ENCODE results near the gene CBX7.

The CBX7 gene

DNA sequence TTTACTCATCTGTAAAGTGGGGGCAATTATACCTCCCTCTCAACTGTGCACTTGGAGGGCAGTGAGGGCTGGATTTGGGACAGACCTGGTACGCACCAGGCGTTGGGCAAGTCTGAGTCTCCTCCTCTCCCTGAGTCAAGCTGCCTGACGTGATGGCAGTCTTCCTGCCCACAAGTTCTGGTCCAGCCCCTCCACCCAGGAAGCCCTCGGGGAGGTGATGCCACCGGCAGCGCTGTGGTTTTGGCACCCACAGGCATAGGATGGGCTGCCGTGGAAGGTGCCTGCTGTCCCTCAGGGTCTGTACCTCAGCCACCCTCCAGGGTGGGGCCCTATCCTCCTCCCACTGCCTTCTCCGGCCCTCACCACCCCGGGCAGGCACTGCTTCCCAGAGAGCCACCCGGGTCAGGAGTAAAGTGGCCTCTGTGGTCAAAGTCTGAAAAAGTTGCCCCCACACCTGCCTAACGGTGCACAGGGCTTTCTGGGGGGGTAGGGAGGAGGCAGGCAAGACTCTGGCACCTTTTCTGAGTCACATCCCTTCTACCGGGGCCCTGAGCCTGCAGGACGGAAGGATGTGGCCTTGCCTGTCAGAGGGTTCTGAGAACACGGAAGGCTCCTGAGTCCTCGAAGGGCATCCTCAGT lies 61.9 kb downstream of the CBX7 start:
- no peak for DNase-seq

DNA sequence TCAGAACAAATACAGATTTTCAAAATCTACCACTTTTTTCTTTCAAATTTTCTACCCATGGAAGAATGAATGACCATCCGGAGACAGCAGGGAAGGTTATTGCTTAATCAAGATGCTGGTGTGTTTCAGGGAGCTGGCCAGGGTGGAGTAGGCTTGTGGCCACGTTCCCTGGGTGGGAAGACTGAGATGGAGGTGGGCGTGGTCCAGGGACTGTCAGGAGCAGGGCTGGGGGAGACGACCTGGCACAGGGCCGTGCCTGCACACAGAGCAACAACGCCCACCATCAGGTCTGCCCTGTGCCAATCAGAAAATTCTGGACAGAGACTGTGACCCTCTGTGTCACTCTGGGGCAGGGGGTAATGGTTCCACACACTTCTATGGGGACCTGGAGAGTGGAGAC lies 62.6 kb downstream of the CBX7 start:
- DNase-seq, result no peak

DNA sequence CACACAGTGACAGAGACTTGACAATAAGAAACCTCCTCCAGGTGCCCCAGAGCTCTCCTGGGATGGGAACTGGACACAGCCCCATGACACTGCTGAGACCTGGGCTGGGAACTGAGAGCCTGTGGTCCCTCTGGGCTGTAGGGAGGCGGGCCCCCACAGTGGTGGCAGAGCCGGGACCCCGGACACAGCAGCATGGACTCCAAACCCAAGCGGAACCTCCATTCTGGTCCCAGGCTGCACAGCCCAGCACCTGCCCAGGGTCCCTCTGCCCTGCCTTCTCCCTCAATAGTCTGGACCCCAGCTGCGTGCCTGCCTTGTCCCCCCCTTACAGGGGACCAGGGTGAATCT lies 63.8 kb downstream of the CBX7 start:
- no peak for DNase-seq

DNA sequence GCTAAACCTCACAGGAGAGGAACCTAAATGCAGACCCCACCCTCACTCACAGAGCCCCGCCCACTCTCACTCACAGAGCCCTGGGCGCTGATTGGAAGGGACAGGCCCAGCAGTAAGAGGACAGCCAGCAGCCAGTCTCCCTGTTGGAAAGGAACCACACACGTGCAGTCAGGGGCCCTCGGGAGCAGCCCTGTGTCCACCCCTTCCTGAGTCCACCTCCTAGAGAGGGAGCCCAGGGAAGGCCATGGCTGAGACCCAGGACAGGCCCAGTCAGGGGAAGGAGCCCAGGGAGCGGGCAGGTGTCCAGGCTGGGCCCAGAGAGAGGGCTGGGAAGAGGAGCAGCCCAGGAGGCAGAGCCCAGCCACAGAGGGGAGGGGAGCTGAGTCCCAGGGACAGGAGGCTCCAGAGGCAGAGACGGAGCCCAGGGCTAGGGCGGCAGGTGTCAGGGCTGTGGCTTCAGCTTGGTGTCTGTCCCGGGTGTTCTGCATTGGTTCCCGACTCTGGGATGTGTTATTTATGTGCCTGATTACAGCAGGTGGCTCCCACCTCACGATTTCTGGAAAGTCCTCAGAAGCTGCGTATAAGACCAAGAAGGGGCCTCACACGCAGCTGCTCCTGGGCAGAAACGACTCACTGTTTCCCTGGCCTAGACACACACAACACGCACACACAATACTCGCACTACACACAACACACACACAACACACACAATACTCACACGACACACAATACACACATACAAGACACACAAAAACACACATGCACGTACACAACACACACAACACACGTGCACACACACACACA lies 64.4 kb downstream of the CBX7 start:
- DNase-seq, result no peak

DNA sequence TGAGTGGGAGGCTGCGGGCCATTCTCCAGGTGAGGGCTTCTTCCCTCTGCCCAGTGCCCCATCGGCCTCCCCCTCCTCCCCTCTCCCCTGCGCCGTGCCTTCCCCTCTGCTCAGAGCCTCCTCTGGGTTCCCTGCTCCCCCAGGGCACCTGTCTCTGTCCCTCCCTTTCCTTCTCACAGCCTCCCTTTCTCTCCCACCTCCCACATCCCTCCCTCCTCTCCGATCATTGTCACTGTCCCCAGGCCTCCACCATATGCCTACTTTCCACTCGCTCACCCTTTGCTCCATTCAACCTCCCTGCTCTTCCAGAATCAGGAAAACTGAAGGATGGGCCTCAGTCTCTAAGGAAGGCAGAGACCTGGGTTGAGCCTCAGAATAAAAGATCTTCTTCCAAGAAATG lies 65.4 kb downstream of the CBX7 start:
- no peak for DNase-seq

DNA sequence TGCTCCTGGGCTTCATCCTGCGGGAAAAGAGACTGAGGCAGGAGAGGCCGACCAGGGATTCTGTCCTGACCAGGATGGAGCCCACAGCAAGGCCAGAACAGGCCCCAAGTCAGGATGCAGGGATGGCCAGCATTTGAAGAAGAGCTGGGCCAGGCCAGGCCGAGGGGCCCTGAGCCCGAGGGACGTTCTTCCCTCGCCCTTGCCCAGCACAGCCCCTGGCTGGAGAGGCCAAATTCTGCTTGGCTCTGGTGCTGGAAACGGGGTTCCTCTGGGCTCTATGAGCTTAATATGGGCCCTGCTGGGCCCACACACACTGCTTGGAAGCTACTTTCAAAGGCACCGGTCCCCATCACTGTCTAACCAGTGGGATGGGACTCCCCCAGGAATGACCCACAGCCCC lies 67.8 kb downstream of the CBX7 start:
- DNase-seq, result no peak

DNA sequence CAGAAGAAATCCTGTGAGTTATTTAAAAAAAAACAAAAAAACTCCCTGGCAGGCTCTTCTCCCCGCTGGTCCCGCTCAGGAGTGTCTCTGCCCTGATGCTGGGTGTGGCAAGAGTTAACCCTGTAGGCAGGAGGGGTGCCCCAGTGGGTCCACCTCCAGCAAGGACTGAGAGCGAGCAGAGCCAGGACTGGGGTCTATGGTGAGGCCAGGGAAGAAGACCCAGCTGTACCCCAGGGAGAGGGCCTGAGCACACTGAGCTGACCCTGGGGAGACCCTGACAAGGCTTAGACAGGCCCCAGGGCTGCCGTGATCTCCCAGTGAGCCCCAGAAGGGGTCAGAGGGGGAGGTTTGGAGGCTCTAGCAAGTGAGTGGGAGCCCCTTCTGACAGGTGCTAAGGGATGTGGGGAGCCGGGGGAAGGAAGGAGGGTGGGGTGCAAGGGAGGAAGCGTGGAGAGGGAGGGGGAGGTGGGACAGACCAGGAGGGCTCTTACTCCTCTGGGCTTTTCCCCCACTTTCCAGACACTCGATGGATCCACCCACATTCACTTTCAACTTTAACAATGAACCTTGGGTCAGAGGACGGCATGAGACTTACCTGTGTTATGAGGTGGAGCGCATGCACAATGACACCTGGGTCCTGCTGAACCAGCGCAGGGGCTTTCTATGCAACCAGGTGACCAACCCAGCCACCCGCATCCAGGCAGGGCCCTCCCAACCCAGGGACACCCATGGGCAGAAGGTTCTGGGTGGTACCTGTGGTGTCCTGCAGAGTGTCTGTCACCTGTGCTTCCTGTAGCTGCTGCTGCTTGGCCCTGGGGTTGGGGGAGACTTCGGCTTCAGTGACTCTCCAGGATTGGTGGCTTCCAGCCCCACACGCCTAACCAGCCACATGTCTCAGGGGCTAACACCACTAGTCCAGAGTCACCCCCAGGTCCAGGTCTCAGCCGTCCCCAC lies 69.0 kb downstream of the CBX7 start:
- no peak for DNase-seq

DNA sequence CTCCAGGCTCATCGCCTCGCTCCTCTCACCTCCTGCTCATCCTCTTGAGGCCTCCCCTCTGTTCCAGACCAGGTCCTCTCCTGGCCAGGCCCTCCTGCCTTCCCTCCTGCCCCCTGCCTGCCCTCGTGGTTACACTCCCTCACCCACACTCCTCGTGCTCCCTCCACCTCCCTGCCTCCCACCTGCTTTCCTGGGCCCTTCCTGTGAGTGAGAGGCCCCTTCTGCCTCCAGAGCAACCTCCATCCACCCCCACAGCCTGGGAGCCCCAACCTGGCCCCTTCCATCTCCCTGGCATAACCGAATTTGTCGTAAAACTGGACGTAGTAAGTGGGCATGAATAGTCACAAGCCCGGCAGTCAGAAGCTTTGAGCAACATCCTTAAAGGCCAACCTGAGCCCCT lies 70.9 kb downstream of the CBX7 start:
- DNase-seq, result no peak

DNA sequence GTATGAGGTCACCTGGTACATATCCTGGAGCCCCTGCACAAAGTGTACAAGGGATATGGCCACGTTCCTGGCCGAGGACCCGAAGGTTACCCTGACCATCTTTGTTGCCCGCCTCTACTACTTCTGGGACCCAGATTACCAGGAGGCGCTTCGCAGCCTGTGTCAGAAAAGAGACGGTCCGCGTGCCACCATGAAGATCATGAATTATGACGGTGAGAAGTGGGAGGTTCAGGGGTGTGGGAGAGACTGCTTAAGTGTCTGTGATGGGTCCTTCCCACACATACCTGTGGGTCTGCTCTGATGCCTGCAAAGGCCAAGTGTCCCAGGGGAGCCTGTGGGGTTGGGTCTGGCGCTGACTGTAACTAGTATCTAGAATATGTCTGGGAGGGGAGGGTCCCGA lies 71.5 kb downstream of the CBX7 start:
- DNase-seq, result no peak

Data from NCI-H2029 (cell line).